ENCODE results near the gene CLDN6.
"Not testable (repeated sequence)": the region's sequence is repeated elsewhere in the genome, so short reads cannot be mapped to it uniquely, and the experiment has no call there.

CLDN6 gene

GRCh38 chr16:3017794-3018506 lies at the start of gene CLDN6:
Gene CLDN6, minus strand, starts transcription at chr16:3018183. Its CDS starts 2,162 bp downstream, at chr16:3016021.
- DNase-seq (ENCODE audit: low spot score), result no peak

DNA sequence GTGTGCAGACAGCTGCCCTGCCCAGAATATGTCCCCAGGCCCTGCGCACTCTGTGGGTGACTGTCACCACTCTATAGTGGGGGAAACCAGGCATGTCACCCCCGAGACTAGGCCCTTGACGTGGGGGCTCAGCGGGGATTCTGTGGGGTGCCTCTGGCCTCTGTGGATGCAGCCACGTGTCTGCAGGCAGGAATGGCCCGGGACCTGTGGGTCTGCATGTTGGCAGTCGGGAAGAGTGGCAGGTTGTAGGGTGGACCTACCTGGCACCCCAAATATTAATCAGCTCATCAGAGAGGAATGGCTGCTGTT lies 48.4 kb upstream of the CLDN6 start:
- no peak for DNase-seq (ENCODE audit: low spot score)

GRCh38 chr16:3065742-3066439 lies 47.9 kb upstream of the CLDN6 start:
- DNase-seq (ENCODE audit: low spot score), result no peak

- DNase-seq (ENCODE audit: low spot score), result peak; percentile 86
Observed at GRCh38 chr16:3065069-3065741, 47.2 kb upstream of the CLDN6 start, which contains the start of gene IL32. Gene IL32, plus strand, starts transcription at chr16:3065640. Its CDS starts 172 bp downstream, at chr16:3065812.

DNA sequence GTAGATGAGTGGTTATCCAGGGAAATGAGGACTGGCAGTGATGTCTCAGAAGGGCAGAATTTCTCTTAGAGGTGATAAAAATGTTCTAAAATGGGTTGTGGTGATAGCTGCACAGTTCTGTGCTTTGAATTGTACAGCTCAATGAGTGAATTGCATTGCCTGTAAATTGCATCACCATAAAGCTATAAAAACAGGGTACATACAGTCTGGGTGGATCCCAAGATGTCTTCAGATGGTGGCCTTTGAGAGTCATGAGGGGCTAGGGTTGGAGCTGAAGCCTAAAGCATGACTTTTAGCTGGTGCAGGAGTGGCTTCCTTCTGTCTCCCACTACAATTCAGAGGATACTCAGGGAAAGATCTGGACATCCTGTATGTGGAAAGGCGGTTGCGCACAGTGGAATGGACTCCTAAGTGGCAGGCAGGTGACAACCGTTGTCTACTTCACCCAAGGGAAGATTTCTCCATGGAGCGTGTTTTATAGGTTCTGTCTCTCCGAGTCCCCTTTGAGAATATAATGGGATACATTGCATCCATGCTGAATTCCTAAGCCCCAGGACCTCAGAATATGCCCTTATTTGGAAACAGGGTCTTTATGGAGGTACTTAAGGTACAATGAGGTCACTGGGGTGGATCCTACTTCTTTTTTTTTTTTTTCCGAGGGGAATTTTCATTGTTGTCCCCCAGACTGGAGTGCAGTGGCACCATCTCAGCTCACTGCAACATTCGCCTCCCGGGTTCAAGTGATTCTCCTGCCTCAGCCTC lies 45.8 kb upstream of the CLDN6 start:
- DNase-seq (ENCODE audit: low spot score), result no peak

DNA sequence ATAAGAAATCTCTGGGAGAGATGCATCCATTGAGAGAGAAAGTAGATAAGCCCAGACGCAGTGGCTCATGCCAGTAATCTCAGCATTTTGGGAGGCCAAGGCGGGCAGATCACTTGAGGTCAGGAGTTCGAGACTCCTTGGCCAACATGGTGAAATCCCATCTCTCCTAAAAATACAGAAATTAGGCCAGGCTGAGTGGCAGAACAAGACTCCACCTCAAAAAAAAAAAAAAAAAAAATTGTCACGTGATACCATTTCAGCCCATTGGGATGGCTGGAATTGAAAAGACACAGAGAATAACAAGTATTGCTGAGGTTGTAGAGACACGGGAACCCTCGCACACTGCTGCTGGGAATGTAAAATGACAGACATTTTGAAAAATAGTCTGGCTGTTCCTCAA lies 44.6 kb upstream of the CLDN6 start:
- no peak for DNase-seq (ENCODE audit: low spot score)

DNA sequence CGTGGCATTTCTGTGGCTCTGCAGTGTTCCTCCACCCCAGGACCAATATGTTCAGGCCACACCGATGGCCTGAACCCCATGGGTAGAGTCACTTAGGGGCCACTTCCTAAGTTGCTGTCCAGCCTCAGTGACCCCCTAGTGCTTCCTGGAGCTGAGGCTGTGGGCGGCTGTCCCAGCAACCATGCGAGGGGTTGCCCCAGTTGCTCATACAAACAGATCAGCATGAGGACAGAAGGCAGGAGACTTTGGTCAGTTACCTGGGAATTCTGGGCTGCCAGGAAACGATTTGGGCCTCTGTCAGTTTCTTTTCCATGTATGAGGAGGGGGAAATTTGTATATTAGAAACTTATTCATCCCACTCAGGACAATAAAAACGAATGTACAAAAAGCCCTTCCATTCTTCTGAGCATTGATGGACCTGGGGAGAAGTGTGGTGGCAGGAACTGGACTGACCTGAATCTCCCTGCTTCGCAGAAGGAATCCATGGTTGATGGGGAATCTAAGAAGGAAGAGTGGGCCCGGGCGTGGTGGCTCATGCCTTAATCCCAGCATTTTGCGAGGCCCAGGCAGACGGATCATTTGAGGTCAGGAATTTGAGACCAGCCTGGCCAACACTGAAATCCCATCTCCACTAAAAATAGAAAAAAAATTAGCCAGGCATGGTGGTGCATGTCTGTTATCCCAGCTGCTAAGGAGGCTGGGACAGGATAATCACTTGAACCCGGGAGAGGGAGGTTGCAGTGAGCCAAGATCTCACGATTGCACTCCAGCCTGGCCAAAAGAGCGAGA lies 42.5 kb upstream of the CLDN6 start:
- DNase-seq (ENCODE audit: low spot score), result no peak

- no peak for DNase-seq (ENCODE audit: low spot score)
Observed at GRCh38 chr16:3059723-3060242, 41.8 kb upstream of the CLDN6 start.

- DNase-seq (ENCODE audit: low spot score), result peak; percentile 92
Observed at GRCh38 chr16:3059041-3059722, 41.2 kb upstream of the CLDN6 start.

- no peak for DNase-seq (ENCODE audit: low spot score)
Observed at GRCh38 chr16:3058139-3059030, 40.4 kb upstream of the CLDN6 start.

DNA sequence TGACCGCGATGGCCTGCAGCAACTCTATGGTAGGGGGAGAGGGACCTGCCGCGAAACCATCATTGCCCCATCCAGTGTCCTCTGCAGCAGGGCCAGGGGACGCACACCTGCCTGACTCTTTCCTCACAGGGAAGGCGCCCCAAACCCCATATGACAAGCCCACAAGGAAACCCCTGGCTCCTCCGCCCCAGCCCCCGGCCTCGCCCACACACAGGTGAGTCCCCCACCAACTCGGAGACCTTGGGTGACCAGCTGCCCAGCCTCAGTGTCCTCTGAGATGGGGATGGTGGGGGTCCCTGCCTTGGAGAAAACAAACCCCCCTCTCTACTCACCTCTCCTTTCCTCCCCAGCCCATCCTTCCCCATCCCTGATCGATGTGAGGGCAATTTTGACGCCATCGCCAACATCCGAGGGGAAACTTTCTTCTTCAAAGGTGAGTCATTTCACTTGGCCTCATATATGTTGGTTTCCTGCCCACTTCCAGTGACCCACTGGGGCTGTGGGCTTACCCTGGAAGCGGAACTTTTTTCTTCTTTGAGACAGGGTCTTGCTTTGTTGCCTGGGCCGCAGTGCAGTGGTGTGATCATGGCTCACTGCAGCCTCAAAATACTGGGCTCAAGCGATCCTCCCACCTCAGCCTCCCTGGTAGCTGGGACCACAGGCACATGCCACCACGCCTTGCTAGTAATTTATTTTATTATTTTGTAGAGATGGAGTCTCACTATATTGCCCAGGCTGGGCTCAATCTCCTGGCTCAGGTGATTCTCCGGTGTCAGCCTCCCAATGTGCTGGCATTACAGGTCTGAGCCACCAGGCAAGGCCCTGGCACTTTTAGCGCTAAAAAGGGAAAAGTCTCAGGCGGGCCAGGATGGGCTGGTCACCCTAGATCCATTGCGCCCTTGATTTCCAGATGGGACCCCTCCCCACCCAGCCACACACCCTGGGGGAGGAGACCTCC lies 39.5 kb upstream of the CLDN6 start:
- no peak for DNase-seq (ENCODE audit: low spot score)

- DNase-seq (ENCODE audit: low spot score), result no peak
Observed at GRCh38 chr16:3056336-3057180, 38.6 kb upstream of the CLDN6 start.

- DNase-seq (ENCODE audit: low spot score), result not testable (repeated sequence)
Observed at GRCh38 chr16:3055734-3056115, 37.7 kb upstream of the CLDN6 start.

- peak; percentile 84 for DNase-seq (ENCODE audit: low spot score)
Observed at GRCh38 chr16:3054965-3055733, 37.2 kb upstream of the CLDN6 start.

- not testable (repeated sequence) for DNase-seq (ENCODE audit: low spot score)
Observed at GRCh38 chr16:3053330-3053710, 35.3 kb upstream of the CLDN6 start.

GRCh38 chr16:3052571-3053329 lies 34.8 kb upstream of the CLDN6 start:
- not testable (repeated sequence) for DNase-seq (ENCODE audit: low spot score)
